Stimulated activated CD4-positive, alpha-beta T cell treated with anti-CD3 and anti-CD28 coated beads, Interleukin-2, amount 100 ng/mL, for 4 hours (primary cell): ENCODE measurements around the gene MARK3.
A peak's percentile ranks its signal among the peaks of the same experiment; 100 is the strongest.

ENCODE experiments used
- DNase-seq: peaks from one replicate; pipeline ENCODE4 v3.0.0-alpha.2; 2020; ENCODE audit warnings: low read depth

MARK3 gene

GRCh38 chr14:103396463-103396862, 11.2 kb downstream of the MARK3 start:
- no peak for DNase-seq

GRCh38 chr14:103398427-103399195, 13.4 kb downstream of the MARK3 start:
- no peak for DNase-seq

GRCh38 chr14:103400537-103400936, 15.3 kb downstream of the MARK3 start:
- DNase-seq, result no peak

- DNase-seq, result no peak
These were observed 16.3 kb downstream of the MARK3 start for GRCh38 chr14:103401223-103402214.

GRCh38 chr14:103402695-103403094, 17.5 kb downstream of the MARK3 start:
- no peak for DNase-seq

- DNase-seq, result no peak
These were observed 19.1 kb downstream of the MARK3 start for GRCh38 chr14:103404032-103404918.

- DNase-seq, result no peak
These were observed 19.7 kb downstream of the MARK3 start for GRCh38 chr14:103404920-103405319.

- DNase-seq, result no peak
These were observed 23.4 kb downstream of the MARK3 start for GRCh38 chr14:103408491-103409155.

- no peak for DNase-seq
These were observed 31.7 kb downstream of the MARK3 start for GRCh38 chr14:103416916-103417315.

GRCh38 chr14:103418481-103418818, 33.2 kb downstream of the MARK3 start:
- no peak for DNase-seq

- no peak for DNase-seq
These were observed 36.3 kb downstream of the MARK3 start for GRCh38 chr14:103421556-103421955.

- DNase-seq, result no peak
These were observed 37.8 kb downstream of the MARK3 start for GRCh38 chr14:103423050-103423461.

GRCh38 chr14:103427485-103428443, 42.5 kb downstream of the MARK3 start:
- DNase-seq, result peak; percentile 19

- DNase-seq, result no peak
These were observed 43.7 kb downstream of the MARK3 start for GRCh38 chr14:103428723-103429556.

GRCh38 chr14:103430358-103430757, 45.1 kb downstream of the MARK3 start:
- DNase-seq, result no peak

- no peak for DNase-seq
These were observed 47.4 kb downstream of the MARK3 start for GRCh38 chr14:103432627-103433026.

- no peak for DNase-seq
These were observed 48.8 kb downstream of the MARK3 start for GRCh38 chr14:103433916-103434563.

GRCh38 chr14:103434868-103435442, 49.7 kb downstream of the MARK3 start:
- no peak for DNase-seq
